HepG2 (cell line): ENCODE measurements around the gene NLRX1.

Experiments
- TFDP2 ChIP-seq: sonication (generic); formaldehyde crosslinking; IDR thresholded peaks from 2 replicates; pipeline ENCODE4 v1.4.0; 2020; ENCODE audit warnings: missing genetic modification reagents
- ZUFSP ChIP-seq: sonication (generic); formaldehyde crosslinking; IDR thresholded peaks from 2 replicates; pipeline ENCODE4 v1.9.0; 2021; ENCODE audit warnings: missing genetic modification reagents, mild to moderate bottlenecking, borderline replicate concordance

- no peak for TF ChIP-seq TFDP2 (CRISPR knock-in tag)
- TF ChIP-seq ZUFSP = no peak
Measured at GRCh38 chr11:119202554-119202953, 34.0 kb downstream of the NLRX1 start.
